Neural progenitor cell (in vitro differentiated cells): ENCODE data around the gene REXO1.

Experiments used
- EZH2 ChIP-seq: fragments of 200-600 bp; sonication (generic); IDR thresholded peaks from 2 replicates; pipeline ENCODE4 v1.6.1; 2017; ENCODE audit warnings: antibody characterized with exemption, mild to moderate bottlenecking, moderate library complexity
- EZH2phosphoT487 ChIP-seq: fragments of 200-600 bp; sonication (generic); IDR thresholded peaks from 2 replicates; pipeline ENCODE4 v1.6.1; 2017; ENCODE audit warnings: antibody characterized with exemption
- TF ChIP-seq, protein P1 (sequence below): fragments of 200-600 bp; sonication (generic); IDR thresholded peaks from 2 replicates; pipeline ENCODE4 v1.5.1; 2017; ENCODE audit warnings: antibody characterized with exemption, mild to moderate bottlenecking

DNA sequence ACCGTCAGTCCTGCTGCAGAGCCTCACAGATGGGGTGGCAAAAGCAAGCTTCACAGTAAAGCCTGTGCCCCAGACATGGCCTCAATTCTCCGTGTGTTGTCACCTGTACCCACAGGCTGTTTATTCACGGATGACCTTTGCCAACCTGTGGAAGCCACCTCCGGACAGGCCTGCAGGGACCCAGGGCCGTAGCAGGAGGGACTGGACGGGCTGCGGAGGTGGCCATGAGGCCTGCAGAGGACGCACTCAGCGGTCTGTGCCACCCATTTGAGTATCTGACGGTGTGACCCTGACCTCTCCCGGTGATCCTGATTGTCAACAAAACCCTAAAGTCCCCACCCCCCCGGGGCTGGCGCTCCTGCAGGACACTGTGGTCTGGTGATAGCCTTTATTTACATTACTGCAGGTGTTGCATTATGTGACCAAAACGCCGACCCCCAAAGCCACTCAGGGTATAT lies 22.9 kb upstream of the REXO1 start:
- TF ChIP-seq, protein P1, sequence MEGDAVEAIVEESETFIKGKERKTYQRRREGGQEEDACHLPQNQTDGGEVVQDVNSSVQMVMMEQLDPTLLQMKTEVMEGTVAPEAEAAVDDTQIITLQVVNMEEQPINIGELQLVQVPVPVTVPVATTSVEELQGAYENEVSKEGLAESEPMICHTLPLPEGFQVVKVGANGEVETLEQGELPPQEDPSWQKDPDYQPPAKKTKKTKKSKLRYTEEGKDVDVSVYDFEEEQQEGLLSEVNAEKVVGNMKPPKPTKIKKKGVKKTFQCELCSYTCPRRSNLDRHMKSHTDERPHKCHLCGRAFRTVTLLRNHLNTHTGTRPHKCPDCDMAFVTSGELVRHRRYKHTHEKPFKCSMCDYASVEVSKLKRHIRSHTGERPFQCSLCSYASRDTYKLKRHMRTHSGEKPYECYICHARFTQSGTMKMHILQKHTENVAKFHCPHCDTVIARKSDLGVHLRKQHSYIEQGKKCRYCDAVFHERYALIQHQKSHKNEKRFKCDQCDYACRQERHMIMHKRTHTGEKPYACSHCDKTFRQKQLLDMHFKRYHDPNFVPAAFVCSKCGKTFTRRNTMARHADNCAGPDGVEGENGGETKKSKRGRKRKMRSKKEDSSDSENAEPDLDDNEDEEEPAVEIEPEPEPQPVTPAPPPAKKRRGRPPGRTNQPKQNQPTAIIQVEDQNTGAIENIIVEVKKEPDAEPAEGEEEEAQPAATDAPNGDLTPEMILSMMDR: no peak
- no peak for TF ChIP-seq EZH2phosphoT487
- no peak for TF ChIP-seq EZH2
